GM12872 (cell line): ENCODE measurements around the gene FBXW8.

Source experiments
- TF ChIP-seq, protein P1 (sequence below): IDR thresholded peaks from 3 replicates; pipeline ENCODE4 v1.5.1; 2011; ENCODE audit warnings: low read depth, mild to moderate bottlenecking, low read length, moderate library complexity; ENCODE audit not compliant: insufficient read depth

The FBXW8 gene

DNA sequence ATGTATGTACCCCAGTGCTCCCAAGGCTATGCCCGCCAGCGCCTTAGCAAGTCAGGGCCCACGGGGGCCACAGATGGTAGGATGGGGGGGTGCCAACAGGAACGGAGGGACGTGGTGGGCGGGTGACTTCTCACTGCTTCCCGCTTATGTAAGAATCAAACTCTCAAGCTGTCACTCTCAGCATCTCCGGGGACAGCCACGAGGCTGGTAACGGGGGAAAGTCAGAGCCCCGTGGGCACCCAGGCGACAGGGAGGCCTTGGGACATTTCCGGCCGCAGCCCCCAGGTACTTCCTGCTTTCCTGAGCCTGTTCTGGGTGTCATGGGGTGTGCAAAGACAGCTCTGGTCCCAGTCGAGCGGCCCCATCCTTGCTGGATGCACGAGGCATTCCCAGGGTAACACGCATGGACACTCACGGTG is 129.2 kb downstream of the FBXW8 start:
- TF ChIP-seq, protein P1, sequence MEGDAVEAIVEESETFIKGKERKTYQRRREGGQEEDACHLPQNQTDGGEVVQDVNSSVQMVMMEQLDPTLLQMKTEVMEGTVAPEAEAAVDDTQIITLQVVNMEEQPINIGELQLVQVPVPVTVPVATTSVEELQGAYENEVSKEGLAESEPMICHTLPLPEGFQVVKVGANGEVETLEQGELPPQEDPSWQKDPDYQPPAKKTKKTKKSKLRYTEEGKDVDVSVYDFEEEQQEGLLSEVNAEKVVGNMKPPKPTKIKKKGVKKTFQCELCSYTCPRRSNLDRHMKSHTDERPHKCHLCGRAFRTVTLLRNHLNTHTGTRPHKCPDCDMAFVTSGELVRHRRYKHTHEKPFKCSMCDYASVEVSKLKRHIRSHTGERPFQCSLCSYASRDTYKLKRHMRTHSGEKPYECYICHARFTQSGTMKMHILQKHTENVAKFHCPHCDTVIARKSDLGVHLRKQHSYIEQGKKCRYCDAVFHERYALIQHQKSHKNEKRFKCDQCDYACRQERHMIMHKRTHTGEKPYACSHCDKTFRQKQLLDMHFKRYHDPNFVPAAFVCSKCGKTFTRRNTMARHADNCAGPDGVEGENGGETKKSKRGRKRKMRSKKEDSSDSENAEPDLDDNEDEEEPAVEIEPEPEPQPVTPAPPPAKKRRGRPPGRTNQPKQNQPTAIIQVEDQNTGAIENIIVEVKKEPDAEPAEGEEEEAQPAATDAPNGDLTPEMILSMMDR: no peak

DNA sequence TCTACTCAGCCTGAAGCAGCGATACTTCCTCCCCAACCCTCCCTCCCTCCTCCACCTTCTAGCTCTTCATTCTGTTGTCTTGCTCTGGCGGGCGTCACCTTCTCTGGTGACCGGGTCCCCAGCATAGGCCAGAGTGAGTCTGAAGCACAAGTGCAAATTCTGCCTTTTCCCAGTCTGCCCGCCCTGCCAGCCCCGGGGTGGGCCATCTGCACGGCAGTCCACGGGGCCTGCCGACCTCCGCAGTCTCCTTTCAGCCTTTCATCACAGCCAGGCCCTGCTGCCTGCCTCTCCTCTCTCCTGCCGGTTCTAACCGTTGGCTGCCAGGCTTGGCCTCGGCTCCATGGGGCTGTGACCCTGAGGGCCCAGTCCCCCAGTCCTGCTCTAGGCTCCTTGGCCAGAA is 129.7 kb downstream of the FBXW8 start:
- TF ChIP-seq, protein P1: no peak

GRCh38 chr12:117041798-117042170 is 131.0 kb downstream of the FBXW8 start:
- TF ChIP-seq, protein P1: no peak

DNA sequence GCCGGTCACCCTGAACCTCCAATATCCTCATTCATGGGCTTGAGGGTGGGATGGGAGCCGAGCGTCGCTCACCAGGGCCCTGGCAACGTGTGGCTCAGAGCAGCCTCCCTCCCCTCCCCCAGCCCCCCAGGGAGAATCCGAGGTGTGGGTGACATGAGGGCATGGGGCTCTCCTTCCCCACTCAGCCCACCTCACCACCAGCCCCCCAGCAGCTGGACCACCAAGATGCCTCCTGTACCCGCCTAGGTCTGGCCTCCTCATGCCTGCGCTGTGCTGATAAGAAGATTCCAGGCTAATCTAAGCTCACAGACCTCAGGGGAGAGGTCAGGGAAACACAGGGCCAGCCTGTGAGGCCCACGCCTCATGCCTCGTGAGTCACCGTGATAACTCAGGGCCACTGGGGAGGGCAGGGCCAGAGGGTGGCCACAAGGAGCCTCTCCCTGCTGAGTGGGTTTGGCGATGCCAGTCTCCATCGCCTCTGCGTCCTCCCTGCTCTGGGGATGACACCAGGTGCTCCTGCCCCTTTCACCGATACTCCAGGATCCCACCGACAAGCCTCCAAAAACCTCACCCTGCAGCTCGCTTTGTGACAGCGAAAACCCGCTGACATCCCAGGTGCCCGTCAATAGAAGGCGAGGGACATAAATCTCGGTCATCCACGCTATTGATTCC is 131.6 kb downstream of the FBXW8 start:
- TF ChIP-seq, protein P1: no peak

- TF ChIP-seq, protein P1: no peak
These were observed 132.1 kb downstream of the FBXW8 start for GRCh38 chr12:117042862-117043261.

DNA sequence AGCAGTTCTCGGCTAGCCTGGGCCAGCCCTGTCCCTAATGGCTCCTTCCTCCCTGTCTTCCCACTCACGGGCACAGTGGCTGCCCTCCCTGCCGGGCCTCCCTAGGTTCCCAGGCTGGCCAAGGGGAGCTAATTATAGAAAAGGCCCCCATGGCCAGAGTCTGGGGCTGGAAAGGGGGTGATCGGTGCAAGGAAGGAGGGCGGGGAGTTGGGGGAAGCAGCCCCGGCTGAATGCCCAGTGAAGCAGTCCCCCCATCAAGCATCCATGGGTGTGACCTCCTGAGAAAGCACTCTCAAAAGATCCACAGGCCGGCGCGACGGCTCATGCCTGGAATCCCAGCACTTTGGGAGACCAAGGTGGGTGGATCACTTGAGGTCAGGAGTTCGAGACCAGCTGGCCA is 133.6 kb downstream of the FBXW8 start:
- TF ChIP-seq, protein P1: no peak

DNA sequence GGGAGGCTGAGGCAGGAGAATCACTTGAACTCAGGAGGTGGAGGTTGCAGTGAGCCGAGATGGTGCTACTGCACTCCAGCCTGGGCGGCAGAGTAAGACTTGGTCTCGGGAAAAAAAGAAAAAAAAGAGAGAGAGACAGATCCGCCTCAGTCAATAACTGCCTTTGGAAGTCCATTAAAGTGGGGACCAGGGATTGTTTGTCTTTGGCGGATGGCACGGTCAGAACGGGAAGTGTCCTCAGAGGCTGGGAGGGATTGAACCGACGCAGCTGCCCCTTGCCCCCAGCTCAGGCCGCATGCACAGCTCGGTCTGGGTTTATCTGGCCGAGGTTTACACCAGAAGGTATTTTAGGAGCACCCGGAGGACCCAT is 134.0 kb downstream of the FBXW8 start:
- TF ChIP-seq, protein P1: no peak
